H1 (cell line): ENCODE results near the gene GADD45B. TPM values are rescaled to one million over a fixed set of nuclear protein-coding genes. Genes with fewer than 3 reads are reported as not detected.

Experiments used
- KDM4A ChIP-seq: IDR thresholded peaks from one replicate; pipeline ENCODE4 v1.7.1; 2012; ENCODE audit warnings: low read depth, mild to moderate bottlenecking, moderate library complexity, low read length, inconsistent platforms; ENCODE audit not compliant: severe bottlenecking
- POLR2AphosphoS5 ChIP-seq: IDR thresholded peaks from 2 replicates; pipeline ENCODE4 v1.6.1; 2011; ENCODE audit warnings: low read depth, low read length
- polyA plus RNA-seq, 7 experiments: library from polyadenylated mRNA; depleted of rRNA in 3 of 7; stranded (reverse) in 5 of 7; unstranded in 2 of 7; fragments of >200 nt in 5 of 7; fragments of 200-250 nt in 2 of 7; gene quantifications; 1 replicate in 5 of 7; 2 replicates in 1 of 7; 4 replicates in 1 of 7; pipeline versions ENCODE4 v1.2.1 to v1.2.3, GENCODE V29; 2011 to 2013; ENCODE audit warnings: missing spikeins in 2 of 7, mixed read lengths in 2 of 7
- total RNA-seq: library from RNA; stranded (reverse); fragmentation: NEBNext Ultra II Directional; extraction: Animal tissue kit (Norgen Biotek cat#: 25700); gene quantifications from 2 replicates; pipeline ENCODE4 v1.2.1, GENCODE V29; 2021
- TF ChIP-seq, protein P1 (sequence below): fragments of 300-600 bp; sonication (generic); IDR thresholded peaks from 2 replicates; pipeline ENCODE4 v1.7.1; 2012; ENCODE audit warnings: low read length, moderate library complexity, mild to moderate bottlenecking, inconsistent platforms; ENCODE audit not compliant: insufficient replicate concordance

The GADD45B gene
- total and polyA plus RNA-seq, 2 of the 8 experiments (the other 6 are each of a cell fraction or from before 2014, with no cell fraction given), result 7.4 to 11.4 TPM

DNA sequence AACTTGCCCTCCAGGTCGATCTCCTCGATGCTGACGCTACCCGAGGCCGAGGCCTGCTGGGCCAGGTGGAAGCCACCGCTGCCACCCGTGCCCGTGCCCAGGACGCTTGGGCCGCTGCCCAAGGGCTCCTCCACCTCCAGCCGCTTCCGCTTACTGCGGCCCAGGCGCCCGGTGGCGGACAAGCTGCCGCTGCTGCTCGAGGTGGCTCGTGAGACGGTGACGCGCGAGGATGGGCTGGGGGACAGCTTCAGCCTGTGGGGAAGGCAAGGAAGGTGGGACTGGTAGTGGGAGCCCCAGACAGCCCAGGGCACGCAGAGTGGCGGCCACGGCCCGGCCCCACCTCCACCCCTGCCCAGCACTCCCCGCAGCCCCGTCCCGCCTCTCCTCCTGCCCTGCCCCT, 42.1 kb upstream of the GADD45B start (continued):
- TF ChIP-seq, protein P1, sequence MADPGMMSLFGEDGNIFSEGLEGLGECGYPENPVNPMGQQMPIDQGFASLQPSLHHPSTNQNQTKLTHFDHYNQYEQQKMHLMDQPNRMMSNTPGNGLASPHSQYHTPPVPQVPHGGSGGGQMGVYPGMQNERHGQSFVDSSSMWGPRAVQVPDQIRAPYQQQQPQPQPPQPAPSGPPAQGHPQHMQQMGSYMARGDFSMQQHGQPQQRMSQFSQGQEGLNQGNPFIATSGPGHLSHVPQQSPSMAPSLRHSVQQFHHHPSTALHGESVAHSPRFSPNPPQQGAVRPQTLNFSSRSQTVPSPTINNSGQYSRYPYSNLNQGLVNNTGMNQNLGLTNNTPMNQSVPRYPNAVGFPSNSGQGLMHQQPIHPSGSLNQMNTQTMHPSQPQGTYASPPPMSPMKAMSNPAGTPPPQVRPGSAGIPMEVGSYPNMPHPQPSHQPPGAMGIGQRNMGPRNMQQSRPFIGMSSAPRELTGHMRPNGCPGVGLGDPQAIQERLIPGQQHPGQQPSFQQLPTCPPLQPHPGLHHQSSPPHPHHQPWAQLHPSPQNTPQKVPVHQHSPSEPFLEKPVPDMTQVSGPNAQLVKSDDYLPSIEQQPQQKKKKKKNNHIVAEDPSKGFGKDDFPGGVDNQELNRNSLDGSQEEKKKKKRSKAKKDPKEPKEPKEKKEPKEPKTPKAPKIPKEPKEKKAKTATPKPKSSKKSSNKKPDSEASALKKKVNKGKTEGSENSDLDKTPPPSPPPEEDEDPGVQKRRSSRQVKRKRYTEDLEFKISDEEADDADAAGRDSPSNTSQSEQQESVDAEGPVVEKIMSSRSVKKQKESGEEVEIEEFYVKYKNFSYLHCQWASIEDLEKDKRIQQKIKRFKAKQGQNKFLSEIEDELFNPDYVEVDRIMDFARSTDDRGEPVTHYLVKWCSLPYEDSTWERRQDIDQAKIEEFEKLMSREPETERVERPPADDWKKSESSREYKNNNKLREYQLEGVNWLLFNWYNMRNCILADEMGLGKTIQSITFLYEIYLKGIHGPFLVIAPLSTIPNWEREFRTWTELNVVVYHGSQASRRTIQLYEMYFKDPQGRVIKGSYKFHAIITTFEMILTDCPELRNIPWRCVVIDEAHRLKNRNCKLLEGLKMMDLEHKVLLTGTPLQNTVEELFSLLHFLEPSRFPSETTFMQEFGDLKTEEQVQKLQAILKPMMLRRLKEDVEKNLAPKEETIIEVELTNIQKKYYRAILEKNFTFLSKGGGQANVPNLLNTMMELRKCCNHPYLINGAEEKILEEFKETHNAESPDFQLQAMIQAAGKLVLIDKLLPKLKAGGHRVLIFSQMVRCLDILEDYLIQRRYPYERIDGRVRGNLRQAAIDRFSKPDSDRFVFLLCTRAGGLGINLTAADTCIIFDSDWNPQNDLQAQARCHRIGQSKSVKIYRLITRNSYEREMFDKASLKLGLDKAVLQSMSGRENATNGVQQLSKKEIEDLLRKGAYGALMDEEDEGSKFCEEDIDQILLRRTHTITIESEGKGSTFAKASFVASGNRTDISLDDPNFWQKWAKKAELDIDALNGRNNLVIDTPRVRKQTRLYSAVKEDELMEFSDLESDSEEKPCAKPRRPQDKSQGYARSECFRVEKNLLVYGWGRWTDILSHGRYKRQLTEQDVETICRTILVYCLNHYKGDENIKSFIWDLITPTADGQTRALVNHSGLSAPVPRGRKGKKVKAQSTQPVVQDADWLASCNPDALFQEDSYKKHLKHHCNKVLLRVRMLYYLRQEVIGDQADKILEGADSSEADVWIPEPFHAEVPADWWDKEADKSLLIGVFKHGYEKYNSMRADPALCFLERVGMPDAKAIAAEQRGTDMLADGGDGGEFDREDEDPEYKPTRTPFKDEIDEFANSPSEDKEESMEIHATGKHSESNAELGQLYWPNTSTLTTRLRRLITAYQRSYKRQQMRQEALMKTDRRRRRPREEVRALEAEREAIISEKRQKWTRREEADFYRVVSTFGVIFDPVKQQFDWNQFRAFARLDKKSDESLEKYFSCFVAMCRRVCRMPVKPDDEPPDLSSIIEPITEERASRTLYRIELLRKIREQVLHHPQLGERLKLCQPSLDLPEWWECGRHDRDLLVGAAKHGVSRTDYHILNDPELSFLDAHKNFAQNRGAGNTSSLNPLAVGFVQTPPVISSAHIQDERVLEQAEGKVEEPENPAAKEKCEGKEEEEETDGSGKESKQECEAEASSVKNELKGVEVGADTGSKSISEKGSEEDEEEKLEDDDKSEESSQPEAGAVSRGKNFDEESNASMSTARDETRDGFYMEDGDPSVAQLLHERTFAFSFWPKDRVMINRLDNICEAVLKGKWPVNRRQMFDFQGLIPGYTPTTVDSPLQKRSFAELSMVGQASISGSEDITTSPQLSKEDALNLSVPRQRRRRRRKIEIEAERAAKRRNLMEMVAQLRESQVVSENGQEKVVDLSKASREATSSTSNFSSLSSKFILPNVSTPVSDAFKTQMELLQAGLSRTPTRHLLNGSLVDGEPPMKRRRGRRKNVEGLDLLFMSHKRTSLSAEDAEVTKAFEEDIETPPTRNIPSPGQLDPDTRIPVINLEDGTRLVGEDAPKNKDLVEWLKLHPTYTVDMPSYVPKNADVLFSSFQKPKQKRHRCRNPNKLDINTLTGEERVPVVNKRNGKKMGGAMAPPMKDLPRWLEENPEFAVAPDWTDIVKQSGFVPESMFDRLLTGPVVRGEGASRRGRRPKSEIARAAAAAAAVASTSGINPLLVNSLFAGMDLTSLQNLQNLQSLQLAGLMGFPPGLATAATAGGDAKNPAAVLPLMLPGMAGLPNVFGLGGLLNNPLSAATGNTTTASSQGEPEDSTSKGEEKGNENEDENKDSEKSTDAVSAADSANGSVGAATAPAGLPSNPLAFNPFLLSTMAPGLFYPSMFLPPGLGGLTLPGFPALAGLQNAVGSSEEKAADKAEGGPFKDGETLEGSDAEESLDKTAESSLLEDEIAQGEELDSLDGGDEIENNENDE, result no peak
- TF ChIP-seq POLR2AphosphoS5, result no peak
- no peak for TF ChIP-seq KDM4A
